TTC549 (cell line): ENCODE data around the gene SLC4A8.
"Not testable (repeated sequence)": the region's sequence is repeated elsewhere in the genome, so short reads cannot be mapped to it uniquely, and the experiment has no call there.

Source experiments
- FAIRE-seq: peaks from 2 replicates; lab custom pipeline; 2012; peaks lifted over from hg19 to GRCh38; lab: Jason Lieb, UNC

SLC4A8 gene

GRCh38 chr12:51429700-51430099 is 5.1 kb downstream of the SLC4A8 start:
- no peak for FAIRE-seq

DNA sequence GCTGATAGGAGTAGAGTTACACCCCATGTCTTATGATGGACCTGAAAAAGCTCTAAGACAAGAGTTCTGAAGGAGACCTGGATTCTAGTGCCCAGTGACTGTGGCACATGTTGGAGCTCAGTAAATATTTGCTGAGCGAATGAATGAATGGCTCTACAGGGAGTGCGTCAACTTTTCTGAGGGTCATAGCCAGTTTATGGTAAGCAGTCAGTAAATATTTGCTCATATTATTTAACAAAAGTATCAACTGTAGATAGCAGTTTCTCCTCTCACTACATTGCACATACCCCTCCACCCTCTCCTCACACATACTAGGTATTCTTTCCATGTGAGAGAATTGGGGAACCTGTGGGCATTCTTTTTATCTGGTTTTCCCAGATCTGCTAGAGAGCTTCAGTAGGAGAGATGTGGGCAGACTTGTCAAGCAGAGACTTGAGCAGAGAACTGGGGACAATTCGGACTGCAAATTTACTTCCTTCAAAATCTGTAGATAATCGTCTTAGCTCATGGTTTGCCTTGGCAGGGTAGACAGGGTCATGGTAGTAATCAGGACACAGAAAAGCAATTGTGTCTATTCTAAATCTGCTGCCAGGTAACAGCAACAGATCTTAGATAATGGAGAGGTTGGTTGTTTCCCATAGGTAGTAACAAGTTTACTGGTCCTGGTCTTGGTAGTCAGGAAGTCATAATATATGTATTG is 5.7 kb downstream of the SLC4A8 start:
- no peak for FAIRE-seq

DNA sequence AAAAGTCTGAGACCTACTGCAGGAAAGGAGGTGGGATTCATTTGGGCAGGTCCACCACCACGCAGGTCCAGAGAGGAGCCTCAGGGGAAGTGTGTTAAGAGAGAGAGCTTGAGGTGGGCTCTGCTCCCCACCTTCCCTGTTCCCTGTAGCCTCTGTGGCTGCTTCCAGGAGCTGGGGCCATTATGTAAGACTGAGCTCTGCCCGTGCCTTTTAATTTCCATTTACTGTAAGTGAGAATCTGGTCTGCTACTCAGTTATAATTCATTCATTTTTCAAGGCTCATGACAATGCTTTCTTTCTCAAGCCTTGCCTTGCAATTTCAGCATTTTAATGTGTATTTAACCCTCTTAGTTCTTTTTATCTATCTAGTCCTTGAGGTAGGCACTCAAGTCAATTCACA is 8.3 kb downstream of the SLC4A8 start:
- no peak for FAIRE-seq

GRCh38 chr12:51434305-51434704 is 9.7 kb downstream of the SLC4A8 start:
- FAIRE-seq: no peak

- no peak for FAIRE-seq
Measured at GRCh38 chr12:51437431-51437830, 12.8 kb downstream of the SLC4A8 start.

DNA sequence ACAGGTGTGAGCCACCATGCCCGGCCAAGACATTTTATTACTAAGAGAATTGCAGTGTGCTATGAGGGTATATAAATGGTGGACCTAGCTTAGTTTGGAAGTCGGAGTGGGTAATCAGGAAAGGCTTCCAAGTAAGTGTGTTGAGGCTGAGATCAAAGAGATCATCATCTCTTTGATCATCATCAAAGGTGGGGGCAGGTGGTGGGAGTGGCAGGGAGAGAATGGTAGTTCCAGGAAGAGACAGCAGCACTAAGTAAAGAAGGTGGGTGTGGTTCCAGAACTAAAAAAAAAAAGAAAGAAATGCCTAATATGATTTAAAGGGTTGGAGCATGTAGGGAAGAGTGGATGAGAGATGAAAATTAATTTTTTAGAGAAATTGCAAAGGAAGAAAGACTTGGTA is 14.7 kb downstream of the SLC4A8 start:
- FAIRE-seq: no peak

DNA sequence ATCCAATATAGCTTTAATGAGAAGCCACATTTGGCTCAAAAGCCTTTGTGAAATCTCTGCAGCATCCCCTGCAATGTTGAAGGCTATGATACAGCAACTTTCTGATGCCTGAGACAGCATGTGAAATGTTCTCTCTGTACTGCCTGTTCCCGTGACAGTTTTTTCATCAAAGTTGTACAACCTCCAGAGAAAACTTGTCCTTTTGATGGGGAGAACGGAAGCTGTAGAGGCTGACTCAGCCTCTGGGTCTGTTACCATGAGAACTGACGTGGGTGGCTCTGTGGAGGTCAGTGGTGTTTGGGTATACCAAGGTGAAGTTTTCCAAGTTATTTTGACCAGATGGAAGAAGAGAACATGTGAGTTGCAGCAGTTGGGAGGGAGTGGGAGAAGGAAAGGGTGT is 17.0 kb downstream of the SLC4A8 start:
- FAIRE-seq: no peak

GRCh38 chr12:51442324-51442723 is 17.7 kb downstream of the SLC4A8 start:
- FAIRE-seq: no peak

GRCh38 chr12:51443573-51443972 is 18.9 kb downstream of the SLC4A8 start:
- FAIRE-seq: no peak

- FAIRE-seq: no peak
Measured at GRCh38 chr12:51448618-51449256, 24.1 kb downstream of the SLC4A8 start.

DNA sequence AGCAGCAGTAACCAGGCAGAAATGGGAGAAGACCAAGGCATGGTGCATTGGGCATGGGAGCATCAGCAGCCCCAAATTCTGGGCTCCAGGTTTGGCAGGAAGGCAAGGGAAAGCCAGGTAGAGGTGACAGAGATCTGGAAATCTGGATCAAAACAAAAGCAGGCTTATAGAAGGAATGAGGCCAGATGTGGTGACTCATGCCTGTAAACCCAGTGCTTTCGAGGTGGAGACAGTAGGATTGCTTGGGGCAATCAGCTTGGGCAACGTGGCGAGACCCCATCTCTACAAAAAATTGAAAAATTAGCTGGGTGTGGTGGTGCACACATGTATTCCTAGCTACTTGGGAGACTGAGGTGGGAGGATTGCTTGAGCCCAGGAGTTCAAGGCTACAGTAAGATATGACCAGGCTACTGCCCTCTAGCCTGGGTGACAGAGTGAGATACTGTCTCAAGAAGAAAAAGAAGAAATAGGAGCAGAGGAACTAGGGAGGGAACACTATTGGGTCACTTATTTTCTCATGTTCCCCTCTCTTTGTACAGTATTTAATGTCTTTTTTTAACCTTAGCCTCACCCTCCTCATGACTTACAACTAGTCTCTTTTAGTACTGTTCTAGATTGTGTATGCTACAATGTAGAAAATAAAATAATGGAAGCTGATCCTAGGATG is 25.1 kb downstream of the SLC4A8 start:
- no peak for FAIRE-seq

GRCh38 chr12:51450333-51450732 is 25.7 kb downstream of the SLC4A8 start:
- no peak for FAIRE-seq

- FAIRE-seq: no peak
Measured at GRCh38 chr12:51450806-51451205, 26.2 kb downstream of the SLC4A8 start.

DNA sequence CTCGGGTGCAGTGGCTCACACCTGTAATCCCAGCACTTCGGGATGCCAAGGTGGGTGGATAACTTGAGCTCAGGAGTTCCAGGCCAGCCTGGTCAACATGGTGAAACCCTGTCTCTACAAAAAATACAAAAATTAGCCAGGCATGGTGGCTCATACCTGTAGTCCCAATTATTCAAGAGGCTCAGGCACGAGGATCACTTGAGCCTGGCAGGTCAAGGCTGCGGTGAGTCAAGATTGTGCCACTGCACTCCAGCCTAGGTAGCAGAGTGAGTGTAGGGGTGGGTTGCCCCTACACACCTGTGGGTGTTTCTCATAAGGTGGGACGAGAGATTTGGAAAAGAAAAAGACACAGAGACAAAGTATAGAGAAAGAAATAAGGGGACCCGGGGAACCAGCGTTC is 29.4 kb downstream of the SLC4A8 start:
- FAIRE-seq: not testable (repeated sequence)

- FAIRE-seq: not testable (repeated sequence)
Measured at GRCh38 chr12:51455050-51455449, 30.4 kb downstream of the SLC4A8 start.

DNA sequence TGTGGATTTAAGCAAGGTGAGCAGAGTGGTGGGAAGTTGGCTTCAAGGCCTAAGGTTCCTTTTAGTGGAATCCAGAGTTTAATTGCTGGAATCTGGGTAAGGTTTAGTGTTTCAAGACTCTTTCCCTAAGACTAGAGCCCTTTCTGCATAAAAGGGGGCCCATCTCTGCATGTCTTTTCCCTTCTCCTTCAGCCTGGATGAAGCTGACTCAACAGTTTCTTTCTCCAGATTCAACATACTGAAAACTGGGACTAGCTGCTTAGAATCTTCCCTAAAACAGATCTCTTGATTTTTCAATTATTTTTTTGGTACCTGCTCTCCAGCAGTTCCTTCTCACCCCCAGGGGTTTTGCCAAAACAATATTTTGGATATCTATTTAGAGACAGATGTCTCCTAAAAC is 34.0 kb downstream of the SLC4A8 start:
- FAIRE-seq: no peak

DNA sequence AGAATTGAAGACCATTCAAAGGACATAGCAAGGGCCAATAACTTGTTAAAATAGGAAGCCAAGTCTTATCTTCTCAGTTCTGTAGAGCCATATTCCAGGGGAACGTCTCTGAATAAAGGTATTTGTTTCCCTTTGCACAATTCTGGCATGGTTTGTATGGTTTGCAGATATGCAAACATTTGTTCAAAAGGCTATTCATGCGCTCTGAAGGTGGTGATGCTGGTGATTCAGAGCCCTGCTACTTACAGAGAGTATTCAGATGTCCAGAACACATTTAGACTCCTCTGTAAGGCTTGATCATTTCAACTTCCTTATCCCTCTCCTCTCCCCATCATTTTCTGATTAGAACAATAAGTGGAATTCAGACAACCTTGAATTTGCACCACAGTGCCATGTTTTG is 35.9 kb downstream of the SLC4A8 start:
- FAIRE-seq: no peak

- FAIRE-seq: no peak
Measured at GRCh38 chr12:51465491-51465890, 40.9 kb downstream of the SLC4A8 start.

- FAIRE-seq: no peak
Measured at GRCh38 chr12:51470116-51470515, 45.5 kb downstream of the SLC4A8 start.

DNA sequence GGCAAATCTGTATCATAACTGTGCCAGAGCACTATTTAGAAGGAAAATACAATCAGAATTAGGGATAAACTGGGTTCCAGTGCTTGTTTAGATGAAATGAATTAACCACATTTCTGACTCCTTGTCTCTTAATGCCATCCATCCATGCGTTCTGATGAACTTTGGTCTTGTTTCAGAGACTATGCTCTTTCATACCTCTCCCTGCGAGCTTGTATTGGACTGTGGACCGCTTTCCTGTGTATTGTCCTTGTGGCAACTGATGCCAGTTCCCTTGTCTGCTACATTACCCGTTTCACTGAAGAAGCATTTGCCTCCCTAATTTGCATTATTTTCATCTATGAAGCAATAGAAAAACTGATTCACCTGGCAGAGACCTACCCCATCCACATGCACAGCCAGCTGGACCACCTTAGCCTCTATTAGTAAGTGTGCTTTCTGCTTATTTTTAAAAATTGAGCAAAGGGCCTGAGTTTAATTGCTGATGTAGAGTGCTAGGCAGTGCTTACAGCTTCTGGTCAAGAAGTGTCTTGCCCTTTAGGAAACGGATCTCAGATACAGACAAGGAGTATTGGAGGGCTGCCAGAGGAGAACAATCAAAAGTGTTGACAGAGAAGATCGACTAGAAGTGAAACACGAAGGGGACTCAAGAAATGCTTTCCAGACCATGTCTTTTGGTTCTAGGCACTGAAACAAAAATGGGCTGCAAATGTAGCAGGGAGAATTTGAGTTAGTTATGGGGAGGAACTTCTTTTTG is 46.7 kb downstream of the SLC4A8 start:
- no peak for FAIRE-seq

GRCh38 chr12:51472984-51473383 is 48.4 kb downstream of the SLC4A8 start:
- no peak for FAIRE-seq

- no peak for FAIRE-seq
Measured at GRCh38 chr12:51473947-51474346, 49.3 kb downstream of the SLC4A8 start.

DNA sequence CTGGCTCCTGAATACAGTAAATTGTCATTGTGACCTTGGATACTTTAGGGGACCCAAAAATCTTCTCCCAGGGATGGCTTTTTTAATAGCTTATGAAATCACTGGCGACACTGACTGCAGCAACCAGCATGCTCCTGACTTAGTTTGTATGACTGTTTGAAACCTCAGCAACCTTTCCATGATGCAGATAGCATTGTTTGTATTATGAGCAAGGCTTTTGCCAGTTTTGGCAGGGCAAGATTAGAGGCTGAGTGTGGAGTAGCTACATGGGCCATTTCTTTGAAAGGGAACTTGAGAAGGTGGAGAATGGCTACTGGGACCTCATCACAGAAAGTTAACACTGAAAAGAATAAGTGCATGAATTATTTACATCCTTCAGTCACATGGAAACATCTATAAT is 50.9 kb downstream of the SLC4A8 start:
- no peak for FAIRE-seq
